SU-DHL-6 (cell line): Measurements from ENCODE around the gene WBP4.

ENCODE experiments used
- H2AFZ ChIP-seq: fragments of 200-600 bp; sonication (generic); 2 replicates; pipeline ENCODE4 v1.6.1; 2014; ENCODE audit warnings: low read depth, mild to moderate bottlenecking, moderate library complexity, mixed read lengths, antibody characterized with exemption, low read length; ENCODE audit not compliant: severe bottlenecking
- H3F3A ChIP-seq: fragments of 200-600 bp; shearing (Covaris generic); 2 replicates; pipeline ENCODE4 v1.6.0; 2016; ENCODE audit warnings: antibody characterized with exemption, mild to moderate bottlenecking; ENCODE audit not compliant: insufficient read depth
- H3K27ac ChIP-seq: fragments of 200-600 bp; sonication (generic); 2 replicates; pipeline ENCODE4 v1.5.1; 2016; ENCODE audit warnings: low read depth, mild to moderate bottlenecking, low read length, moderate library complexity, mixed read lengths
- H3K27me3 ChIP-seq: fragments of 200-600 bp; sonication (generic), shearing (Covaris generic); 2 replicates; pipeline ENCODE4 v1.6.0; 2014; ENCODE audit warnings: mild to moderate bottlenecking, low read length
- H3K36me3 ChIP-seq: fragments of 200-600 bp; sonication (generic); 2 replicates; pipeline ENCODE4 v1.6.1; 2014; ENCODE audit warnings: mild to moderate bottlenecking, low read length, mixed read lengths
- H3K4me2 ChIP-seq: fragments of 300-600, 200-600 bp; shearing (Covaris generic), sonication (generic); 2 replicates; pipeline ENCODE4 v1.6.0; 2014; ENCODE audit warnings: low read length, low read depth, mild to moderate bottlenecking; ENCODE audit not compliant: poor library complexity, severe bottlenecking
- H3K4me3 ChIP-seq: fragments of 200-600 bp; sonication (generic); 2 replicates; pipeline ENCODE4 v1.5.1; 2014; ENCODE audit warnings: antibody characterized with exemption, low read length, mild to moderate bottlenecking, mixed read lengths; ENCODE audit not compliant: insufficient read depth, poor library complexity, severe bottlenecking
- H3K79me2 ChIP-seq: fragments of 200-600 bp; sonication (generic); 2 replicates; pipeline ENCODE4 v1.6.1; 2014; ENCODE audit warnings: mild to moderate bottlenecking, low read length, moderate library complexity; ENCODE audit not compliant: insufficient read depth
- H3K9ac ChIP-seq: fragments of 200-600 bp; sonication (generic); 2 replicates; pipeline ENCODE4 v1.7.0; 2014; ENCODE audit warnings: mild to moderate bottlenecking, low read length
- H3K9me2 ChIP-seq: fragments of 200-600 bp; sonication (generic); replicated peaks from 2 replicates; pipeline ENCODE4 v1.6.1; 2014; ENCODE audit warnings: low read length; ENCODE audit not compliant: insufficient read depth
- H3K9me3 ChIP-seq: fragments of 200-600 bp; sonication (generic); 2 replicates; pipeline ENCODE4 v1.6.1; 2014; ENCODE audit warnings: low read length, mixed read lengths; ENCODE audit not compliant: insufficient read depth
- H4K20me1 ChIP-seq: fragments of 200-600 bp; sonication (generic); 2 replicates; pipeline ENCODE4 v1.6.1; 2014; ENCODE audit warnings: low read depth, mild to moderate bottlenecking, antibody characterized with exemption, low read length, moderate library complexity, mixed read lengths
- EZH2phosphoT487 ChIP-seq: fragments of 200-600 bp; sonication (generic), shearing (Covaris generic); conservative IDR thresholded peaks from 2 replicates; pipeline ENCODE4 v1.6.1; 2018; ENCODE audit warnings: mild to moderate bottlenecking, antibody characterized with exemption, low read length, moderate library complexity, mixed read lengths
- TF ChIP-seq, protein P1 (sequence below): fragments of 200-600 bp; sonication (generic); IDR thresholded peaks from one replicate; pipeline ENCODE4 v1.5.1; 2017; ENCODE audit warnings: antibody characterized with exemption, mild to moderate bottlenecking, low read length, moderate library complexity; ENCODE audit not compliant: insufficient read depth, poor library complexity, severe bottlenecking

Gene WBP4

DNA sequence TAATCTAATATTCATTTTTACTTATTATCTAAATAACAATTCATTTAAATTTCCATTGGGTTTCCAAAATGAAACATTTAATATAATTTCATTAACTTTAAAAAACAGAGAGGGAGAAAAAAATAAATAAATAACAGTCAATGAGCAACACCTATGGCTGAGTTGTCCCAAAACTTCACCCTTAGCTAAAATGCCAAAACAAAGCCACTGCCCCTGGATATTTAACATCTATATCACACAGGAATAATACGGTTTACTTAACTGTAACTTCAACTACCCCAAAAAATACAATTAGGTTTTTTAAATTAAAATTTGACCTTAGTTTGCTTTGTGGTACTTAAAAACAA, 42.7 kb upstream of the WBP4 start:
- no peak overlapping the region for H2AFZ ChIP-seq
- peak overlapping the region; percentile 83 for H3K9ac ChIP-seq
- peak overlapping the region; percentile 86 for H3K4me3 ChIP-seq

DNA sequence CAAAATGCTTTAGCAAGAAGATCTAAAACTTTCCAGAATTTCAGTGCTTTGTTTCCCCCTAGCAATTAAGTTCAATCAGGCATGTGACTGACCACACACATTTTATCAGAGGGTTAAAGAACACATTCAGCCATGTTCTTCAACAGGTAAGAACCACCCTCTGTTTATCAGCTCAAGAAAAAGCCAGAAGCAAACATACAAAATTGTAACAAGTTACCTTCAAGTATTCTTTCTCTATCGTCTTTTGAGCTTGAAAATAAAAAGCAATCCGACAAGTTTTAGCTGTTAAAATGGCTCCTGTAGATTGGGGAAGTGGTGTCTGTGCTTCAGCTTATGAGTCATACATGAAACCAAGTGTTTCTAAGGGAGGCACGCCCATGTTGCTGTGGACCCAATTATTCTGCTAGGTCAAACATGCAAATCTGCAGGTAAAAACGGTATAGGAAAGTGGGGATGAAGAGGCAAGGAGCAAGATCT, 42.3 kb upstream of the WBP4 start, which contains the start of gene ELF1:
ELF1 (minus strand) TSS at position 306 of the 477 bp plus-strand sequence. CDS start 37,262 bp downstream, outside the sequence.
- Histone ChIP-seq H3F3A (peaks cover 54% of the 10 kb centered on the region), H3K27ac (peak within 1 kb of the TSS; percentile 98), H3K79me2 (peaks cover 98% of the 10 kb centered on the region), H2AFZ (no peak within 1 kb of the TSS), H3K27me3 (no peaks in the 10 kb centered on the region), H3K4me2 (peak within 1 kb of the TSS; percentile 99), H3K9me2 (no peaks in the 10 kb centered on the region), H4K20me1 (peaks cover 9% of the 10 kb centered on the region; the same call in 1 of the 2 replicates), H3K9me3 (no peaks in the 10 kb centered on the region), H3K9ac (peak within 1 kb of the TSS; percentile 83), H3K36me3 (peaks cover 30% of the 10 kb centered on the region), H3K4me3 (peak within 1 kb of the TSS; percentile 86)
- no peak for TF ChIP-seq EZH2phosphoT487
- TF ChIP-seq, protein P1, sequence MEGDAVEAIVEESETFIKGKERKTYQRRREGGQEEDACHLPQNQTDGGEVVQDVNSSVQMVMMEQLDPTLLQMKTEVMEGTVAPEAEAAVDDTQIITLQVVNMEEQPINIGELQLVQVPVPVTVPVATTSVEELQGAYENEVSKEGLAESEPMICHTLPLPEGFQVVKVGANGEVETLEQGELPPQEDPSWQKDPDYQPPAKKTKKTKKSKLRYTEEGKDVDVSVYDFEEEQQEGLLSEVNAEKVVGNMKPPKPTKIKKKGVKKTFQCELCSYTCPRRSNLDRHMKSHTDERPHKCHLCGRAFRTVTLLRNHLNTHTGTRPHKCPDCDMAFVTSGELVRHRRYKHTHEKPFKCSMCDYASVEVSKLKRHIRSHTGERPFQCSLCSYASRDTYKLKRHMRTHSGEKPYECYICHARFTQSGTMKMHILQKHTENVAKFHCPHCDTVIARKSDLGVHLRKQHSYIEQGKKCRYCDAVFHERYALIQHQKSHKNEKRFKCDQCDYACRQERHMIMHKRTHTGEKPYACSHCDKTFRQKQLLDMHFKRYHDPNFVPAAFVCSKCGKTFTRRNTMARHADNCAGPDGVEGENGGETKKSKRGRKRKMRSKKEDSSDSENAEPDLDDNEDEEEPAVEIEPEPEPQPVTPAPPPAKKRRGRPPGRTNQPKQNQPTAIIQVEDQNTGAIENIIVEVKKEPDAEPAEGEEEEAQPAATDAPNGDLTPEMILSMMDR: no peak

More for the DNA sequence above, 42.7 kb upstream of the WBP4 start:
- Histone ChIP-seq H3K9me3 (no peaks in the 10 kb centered on the region), H3F3A (peaks cover 54% of the 10 kb centered on the region), H3K4me2 (peak overlapping the region; percentile 99), H3K27me3 (no peaks in the 10 kb centered on the region), H3K79me2 (peaks cover 98% of the 10 kb centered on the region), H3K27ac (peak overlapping the region; percentile 98), H4K20me1 (peaks cover 11% of the 10 kb centered on the region; the same call in 1 of the 2 replicates), H3K36me3 (peaks cover 32% of the 10 kb centered on the region), H3K9me2 (no peaks in the 10 kb centered on the region)
- no peak for TF ChIP-seq EZH2phosphoT487
- TF ChIP-seq, protein P1: no peak

DNA sequence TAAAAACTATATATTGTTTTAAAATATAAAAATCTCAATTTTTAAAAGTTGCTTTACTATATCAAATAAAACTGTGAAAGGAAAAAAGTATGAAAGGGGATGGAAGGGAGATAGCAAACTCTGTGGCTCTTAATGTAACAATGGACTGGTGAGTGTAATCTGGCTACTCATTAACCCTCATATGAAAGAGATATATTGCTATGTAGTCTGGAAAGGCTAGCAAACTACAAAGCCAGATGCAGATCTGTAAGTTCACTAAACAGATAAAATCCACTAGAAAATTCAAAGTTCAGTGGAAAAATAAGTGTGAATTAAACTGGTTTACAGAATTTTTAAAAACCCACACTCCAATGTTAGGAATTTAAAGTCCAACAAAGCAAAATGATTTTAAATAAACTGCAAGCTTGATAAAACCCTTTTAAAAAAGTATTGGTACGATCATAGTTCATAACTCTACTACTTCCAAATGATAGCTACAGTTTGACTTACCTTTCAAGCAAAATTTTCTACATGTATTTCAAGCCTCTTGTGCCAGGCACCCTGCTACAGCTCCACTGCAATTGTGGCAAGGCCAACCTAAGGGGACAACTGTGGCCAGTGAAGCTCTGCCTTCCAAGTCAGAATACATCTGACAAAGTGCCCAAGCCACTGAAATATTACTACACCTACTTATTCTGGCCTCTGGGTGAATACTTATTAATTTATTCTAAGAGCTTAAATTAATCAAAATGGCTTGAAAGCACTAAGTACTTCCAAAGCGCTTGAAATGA, 41.5 kb upstream of the WBP4 start:
- peaks cover 47% of the 10 kb centered on the region for H3F3A ChIP-seq
- H3K4me2 ChIP-seq: peak overlapping the region; percentile 99
- peaks cover 2% of the 10 kb centered on the region; the same call in 1 of the 2 replicates for H4K20me1 ChIP-seq
- no peaks in the 10 kb centered on the region for H3K9me3 ChIP-seq
- peak overlapping the region; percentile 83 for H3K9ac ChIP-seq
- TF ChIP-seq, protein P1: no peak
- peaks cover 23% of the 10 kb centered on the region for H3K36me3 ChIP-seq
- H2AFZ ChIP-seq: no peak overlapping the region
- H3K79me2 ChIP-seq: peaks cover 98% of the 10 kb centered on the region
- peak overlapping the region; percentile 98 for H3K27ac ChIP-seq
- peak overlapping the region; percentile 86 for H3K4me3 ChIP-seq
- no peaks in the 10 kb centered on the region for H3K9me2 ChIP-seq
- H3K27me3 ChIP-seq: no peaks in the 10 kb centered on the region
